Kidney tubule cell (primary cell): ENCODE data around the gene OTOG.

Experiments used
- DNase-seq: peaks from one replicate; pipeline ENCODE4 v3.0.0-alpha.2; 2018; ENCODE audit warnings: low spot score

OTOG gene

DNA sequence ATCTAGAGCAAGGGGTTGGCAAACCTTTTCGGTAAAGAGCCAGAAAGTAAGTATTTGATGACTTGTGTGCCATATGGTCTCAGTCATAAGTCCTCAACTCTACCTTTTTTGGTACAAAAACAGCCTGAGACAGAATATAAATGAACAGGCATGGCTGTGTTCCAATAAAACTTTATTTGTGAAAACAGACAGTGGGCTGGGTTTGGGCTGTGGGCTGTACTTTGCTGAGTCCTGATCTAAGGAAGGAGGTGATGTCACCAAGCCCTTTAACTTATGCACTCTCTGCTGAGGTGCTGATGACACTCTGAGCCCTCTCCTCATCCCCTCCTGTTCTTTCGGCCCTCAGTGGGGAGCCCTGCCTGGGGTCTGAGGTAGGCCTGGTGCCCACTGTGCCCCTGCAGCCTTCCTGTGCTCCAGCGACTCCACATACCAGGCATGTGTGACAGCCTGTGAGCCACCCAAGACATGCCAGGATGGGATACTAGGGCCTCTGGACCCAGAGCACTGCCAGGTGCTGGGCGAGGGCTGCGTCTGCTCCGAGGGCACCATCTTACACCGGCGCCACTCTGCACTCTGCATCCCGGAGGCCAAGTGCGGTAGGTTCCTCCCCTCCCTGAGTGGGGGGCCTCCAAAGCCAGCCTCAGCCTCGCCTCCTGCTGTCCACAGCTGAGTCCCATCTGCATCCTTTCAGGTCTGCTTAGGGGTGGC lies 86.4 kb downstream of the OTOG start:
- no peak for DNase-seq

DNA sequence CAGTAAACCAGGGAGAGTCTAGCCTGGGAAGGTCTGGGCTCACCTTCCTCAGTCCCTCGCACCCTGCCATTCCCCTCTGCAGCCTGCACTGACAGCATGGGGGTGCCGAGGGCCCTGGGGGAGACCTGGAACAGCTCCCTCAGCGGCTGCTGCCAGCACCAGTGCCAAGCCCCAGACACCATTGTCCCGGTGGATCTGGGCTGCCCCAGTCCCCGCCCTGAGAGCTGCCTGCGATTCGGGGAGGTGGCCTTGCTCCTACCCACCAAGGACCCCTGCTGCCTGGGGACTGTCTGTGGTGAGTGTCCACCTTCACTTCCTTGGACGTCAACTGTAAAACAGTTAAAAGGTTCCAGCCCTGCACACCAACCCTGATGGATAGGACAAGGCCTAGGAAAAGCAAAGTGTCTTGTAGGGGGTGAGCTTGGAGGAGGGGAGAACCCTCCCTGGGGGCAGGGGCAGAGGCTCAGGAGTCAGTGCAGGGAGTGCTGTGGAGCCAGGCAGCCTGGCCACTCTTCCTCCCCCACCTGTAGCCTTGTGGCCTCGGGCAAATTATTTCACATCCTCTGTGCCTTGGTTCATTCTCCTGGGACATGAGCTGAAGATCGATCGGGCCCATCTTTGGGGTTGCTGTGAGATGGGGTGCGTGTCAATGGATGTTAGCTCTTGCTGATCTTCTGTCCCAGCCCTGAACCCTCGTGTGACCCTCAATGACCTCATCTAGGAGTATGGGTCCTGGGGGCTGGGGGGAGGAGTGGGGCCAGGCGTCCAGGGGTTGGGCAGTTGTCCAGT lies 87.1 kb downstream of the OTOG start:
- DNase-seq: no peak

DNA sequence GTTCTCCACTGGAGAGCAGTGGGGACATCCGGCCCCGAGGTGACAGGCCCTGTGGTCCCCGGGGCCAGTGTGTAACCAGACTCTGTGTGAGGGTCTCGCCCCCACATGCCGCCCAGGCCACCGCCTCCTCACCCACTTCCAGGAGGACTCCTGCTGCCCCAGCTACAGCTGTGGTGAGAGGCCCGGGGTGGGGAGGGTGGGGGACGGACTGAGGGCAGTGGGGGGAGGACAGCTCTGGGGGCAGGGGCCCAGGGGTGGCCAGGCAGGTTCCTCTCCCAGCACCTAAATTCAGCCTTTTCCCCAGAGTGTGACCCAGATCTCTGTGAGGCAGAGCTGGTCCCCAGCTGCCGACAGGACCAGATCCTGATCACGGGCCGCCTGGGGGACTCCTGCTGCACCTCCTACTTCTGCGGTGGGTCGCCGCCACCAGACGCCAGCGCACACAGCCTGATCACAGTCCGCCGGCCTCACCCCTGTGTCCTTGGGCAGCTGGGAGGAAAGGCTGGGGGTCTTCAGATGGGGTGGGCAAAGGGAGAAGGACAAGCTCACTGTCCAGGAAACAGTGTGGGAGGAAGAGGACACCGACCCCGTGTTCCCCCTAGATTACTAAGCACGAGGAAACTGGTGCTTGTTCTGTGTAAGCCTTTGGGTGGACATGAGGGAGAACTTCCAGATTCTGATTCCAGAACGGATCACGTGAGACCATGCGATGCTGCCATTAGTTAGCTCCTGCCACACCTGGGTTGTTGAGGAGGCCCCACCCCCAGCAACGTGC lies 87.9 kb downstream of the OTOG start:
- DNase-seq: no peak

DNA sequence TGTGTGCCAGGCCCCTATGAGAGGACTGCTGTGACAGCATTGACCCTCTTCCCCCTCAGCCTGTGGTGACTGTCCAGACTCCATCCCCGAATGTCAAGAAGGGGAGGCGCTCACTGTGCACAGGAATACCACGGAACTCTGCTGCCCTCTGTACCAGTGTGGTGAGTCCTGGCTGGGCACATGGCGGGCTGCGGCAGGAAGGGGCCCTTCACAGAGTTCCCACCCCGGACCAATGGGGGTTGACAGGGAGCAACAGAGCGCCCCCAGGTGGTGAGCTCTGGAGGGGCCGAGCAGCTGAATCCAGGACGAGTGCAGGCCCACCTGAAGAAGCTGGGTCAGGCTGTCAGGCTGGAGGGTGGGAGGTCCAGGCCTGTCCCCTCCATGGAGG lies 88.5 kb downstream of the OTOG start:
- no peak for DNase-seq

DNA sequence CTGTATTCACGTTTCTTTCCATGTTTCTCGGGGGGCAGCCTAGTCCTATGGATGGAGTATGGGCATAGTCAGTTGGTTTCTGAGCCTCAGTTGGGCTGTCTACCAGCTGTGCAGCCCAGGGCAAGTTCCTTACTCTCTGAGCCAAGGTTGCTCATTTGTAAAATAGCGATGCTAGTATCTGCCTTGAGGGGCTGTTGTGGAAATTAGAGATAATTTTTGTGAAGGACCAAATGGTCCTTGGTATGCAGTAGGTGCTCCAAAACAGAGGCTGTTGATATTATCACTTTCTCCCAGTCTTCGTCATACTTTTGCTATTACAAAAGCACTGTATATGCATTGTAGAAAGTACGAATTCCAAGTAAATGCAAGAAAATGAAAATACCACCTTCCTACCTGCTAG lies 89.7 kb downstream of the OTOG start:
- DNase-seq: no peak

DNA sequence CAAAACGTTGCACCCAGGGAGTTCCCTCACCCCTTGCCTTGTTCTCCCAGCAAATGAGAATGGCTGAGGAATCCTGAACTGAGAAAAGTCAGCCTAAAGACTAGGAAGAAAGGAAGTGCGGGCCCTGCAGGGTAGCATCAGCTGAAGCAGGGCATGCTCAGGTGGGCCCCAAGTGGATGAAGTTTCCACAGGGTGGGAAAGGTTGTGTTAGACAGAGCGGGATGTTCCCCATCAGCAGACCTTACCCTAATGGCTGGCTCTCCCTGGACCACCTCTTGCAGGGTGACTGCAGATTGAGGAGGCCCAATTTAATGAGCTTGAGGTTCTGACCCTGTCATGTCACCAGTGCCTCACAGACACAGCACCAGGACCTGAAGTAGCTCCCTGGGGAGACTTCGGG lies 90.8 kb downstream of the OTOG start:
- no peak for DNase-seq

DNA sequence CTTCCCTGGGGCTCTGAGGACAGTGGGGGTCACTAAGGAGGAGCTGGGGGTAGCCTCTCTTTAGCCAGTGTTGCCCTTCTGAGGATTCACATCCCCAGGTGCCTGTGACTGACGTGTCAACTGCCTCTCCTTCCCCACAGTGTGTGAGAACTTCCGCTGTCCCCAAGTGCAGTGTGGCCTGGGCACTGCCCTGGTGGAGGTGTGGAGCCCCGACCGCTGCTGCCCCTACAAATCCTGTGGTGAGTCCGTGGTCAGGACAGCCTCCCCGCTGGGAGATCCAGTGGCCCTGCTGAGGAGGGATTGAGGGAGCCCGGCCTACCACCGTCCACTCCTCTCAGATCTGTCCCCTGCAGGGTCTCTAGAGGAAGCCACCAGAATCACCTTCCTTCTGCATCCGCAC lies 91.3 kb downstream of the OTOG start:
- DNase-seq: no peak

DNA sequence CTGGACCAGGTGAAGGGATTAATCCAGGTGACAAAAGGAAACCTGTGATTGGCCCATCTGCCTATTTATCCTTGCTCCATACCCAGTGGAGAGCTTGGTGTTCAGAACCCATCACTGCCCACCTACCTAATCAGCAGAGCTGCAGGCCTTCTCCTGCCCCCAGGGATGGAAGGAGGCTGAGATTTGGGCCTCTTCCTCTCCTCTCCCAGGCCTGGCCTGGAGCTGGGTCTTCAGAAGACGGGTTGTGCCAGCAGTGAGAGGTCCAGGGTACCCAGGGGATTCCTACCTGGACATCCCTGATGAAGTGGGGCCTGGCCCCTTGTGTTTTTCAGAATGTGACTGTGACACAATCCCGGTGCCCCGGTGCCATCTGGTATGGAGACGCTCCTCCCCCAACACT lies 92.0 kb downstream of the OTOG start:
- DNase-seq: no peak

DNA sequence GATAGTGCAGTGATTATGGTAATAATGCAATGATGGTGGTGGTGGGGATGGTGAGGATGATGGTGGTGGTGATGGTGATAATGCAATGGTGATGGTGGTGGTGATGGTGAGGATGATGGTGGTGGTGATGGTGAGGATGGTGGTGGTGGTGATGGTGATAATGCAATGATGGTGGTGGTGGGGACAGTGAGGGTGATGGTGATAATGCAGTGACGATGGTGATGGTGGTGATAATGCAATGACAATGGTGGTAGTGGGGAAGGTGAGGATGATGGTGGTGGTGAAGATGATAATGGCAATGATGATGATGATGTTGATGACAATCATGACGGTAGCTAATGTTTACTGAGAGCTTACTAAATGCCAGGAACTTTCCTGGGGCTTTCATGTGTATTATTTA lies 92.7 kb downstream of the OTOG start:
- DNase-seq: no peak

DNA sequence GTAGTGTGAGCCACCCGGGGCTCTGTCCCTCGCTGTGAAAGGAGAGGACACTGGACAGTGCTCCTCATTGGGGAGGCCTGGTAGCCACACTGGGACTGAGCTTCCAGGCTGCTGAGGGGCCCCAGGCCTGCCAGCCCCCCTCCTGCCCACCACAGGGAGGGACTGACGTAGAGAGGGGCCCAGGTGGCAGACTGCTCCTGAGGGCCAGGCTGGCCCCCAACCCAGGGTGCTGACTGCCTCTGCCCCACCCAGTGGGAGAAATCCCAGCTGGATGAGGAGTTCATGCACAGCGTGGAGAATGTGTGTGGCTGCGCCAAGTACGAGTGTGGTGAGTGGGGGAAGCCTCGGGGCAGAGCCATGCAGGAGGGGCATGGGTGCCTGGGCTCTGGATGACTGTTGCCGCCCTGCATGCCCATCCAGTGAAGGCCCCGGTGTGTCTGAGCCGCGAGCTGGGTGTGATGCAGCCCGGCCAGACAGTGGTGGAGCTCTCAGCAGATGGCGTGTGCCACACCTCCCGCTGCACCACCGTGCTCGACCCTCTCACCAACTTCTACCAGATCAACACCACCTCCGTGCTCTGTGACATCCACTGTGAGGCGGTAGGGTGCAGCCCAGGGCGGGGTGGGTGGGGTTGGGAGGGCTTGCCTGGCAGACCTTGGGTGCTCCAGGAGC lies 93.6 kb downstream of the OTOG start:
- DNase-seq: no peak

DNA sequence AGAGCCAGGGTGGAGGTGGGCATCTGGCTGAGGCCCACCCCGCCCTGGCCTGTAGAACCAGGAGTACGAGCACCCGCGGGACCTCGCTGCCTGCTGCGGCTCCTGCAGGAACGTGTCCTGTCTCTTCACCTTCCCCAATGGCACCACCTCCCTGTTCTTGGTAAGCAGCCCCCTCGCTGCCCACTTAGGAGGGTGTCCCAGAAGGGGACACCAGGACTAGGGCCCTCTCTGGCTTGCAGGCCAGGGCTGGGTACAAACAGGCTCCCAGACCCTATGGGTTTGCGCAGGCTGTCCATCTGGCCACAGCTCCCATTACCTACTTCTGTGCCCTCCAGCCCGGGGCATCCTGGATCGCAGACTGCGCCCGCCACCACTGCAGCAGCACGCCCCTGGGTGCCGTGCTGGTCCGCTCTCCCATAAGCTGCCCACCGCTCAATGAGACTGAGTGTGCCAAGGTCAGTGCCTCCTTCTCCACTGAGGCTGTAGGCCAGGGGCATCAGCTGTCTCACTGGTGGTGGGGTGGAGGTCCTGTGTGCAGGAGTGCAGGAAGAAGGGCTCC lies 94.8 kb downstream of the OTOG start:
- no peak for DNase-seq

DNA sequence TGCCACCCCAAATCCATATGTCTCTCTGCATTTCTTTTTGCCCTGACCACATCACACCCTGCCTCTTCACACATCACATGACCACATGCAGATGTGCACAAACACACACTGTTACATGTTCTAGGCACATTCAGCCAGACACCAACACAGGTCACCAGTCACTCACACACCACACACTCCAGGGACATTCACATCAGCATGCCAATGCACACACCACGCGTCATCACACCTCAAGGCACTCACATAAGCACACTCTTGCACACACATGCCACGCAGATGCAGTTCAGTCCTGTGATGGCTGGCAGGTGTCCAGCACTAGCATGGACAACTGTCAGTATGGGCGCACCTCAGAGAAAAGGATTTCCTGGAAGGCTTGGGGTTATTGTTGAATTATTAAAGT lies 95.3 kb downstream of the OTOG start:
- no peak for DNase-seq

DNA sequence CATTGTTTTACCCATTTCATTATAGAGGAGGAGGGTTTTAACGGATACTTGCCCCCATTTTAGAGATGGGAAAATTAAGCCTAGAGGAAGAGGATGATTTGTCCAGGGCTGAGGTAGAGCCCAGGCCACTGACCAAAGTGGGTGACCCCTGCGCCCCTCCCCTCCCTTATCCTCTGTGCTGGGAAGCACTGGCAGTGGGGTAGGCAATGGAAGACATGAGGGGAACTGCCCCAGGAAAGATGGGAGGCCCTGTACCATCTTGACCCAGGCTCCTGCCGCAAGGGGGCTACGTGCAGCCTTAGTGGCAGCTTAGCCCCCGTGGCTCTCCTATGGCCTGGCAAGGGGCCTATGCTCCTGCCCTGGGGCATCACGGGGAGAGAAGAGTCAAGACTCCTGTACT lies 95.9 kb downstream of the OTOG start:
- no peak for DNase-seq

DNA sequence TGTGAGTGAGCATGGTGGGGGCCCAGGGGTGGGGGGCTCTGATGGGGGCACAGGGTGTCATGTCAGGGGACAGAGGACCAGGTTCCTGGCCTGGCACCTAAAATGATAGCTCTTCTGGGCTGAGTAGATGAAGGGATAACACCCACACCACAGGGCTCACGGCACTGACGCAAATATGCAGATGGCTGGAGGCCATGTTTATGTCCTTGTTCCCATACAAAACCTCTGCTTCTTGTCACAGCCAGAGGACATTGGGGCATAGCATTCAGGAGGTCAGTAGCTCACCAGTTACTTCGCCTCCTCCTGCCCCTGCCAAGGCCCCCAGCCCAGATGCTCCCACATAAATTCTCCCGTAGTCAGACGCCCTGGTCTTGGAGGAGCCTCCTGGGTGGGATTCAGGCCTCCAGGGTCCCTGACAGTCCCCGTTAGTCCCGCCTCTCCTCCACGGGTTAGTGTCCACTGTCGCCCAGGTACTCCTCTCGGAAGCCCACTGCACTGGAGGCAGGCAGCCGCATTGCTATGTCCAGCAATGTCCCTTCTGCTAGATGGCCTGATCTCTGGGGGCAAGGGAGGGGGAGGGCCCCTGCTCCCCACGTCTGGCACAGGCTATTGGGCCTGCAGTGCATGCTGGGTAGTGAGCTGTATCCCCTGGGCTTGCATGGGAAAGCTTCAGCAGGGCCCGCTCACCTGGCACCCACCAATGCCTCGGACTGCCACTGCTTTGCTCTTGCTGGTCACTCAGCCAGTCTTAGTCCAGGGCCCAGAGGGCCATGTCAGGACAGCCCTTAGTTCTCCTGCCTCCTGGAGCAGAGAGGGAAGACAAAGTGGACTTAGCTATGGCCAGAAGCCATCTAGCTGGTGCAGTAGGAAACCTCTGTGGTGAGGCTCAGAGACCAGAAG lies 96.7 kb downstream of the OTOG start:
- no peak for DNase-seq

DNA sequence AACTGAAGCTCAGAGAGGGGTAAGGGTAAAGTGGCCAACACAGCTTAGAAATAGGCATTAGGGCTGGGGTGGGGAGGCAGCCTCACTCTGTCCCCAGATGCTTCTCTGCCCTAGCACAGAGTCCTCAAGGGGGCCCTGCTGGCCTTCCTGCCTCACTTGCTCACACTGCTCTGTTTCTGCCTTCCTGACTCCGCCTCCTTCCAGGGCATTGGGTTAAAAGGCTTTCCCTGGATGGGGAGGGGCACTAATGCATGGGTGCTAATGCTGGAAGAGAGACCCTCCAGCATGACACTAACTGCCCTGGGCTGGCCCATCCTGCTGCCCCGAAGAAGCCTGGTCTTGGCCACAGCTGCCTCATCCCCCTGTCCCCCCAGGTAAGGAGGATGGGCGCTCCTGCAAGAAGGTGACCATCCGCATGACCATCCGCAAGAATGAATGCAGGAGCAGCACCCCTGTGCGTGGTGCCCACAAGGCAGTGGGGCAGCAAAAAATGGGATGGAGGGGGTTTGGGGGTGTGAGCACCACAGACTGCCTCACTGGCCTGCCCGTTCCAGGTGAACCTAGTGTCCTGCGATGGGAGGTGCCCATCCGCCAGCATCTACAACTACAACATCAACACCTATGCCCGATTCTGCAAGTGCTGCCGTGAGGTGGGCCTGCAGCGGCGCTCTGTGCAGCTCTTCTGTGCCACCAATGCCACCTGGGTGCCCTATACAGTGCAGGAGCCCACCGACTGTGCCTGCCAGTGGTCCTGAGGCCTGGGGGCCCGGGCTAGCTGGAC lies 98.3 kb downstream of the OTOG start:
- DNase-seq: no peak

DNA sequence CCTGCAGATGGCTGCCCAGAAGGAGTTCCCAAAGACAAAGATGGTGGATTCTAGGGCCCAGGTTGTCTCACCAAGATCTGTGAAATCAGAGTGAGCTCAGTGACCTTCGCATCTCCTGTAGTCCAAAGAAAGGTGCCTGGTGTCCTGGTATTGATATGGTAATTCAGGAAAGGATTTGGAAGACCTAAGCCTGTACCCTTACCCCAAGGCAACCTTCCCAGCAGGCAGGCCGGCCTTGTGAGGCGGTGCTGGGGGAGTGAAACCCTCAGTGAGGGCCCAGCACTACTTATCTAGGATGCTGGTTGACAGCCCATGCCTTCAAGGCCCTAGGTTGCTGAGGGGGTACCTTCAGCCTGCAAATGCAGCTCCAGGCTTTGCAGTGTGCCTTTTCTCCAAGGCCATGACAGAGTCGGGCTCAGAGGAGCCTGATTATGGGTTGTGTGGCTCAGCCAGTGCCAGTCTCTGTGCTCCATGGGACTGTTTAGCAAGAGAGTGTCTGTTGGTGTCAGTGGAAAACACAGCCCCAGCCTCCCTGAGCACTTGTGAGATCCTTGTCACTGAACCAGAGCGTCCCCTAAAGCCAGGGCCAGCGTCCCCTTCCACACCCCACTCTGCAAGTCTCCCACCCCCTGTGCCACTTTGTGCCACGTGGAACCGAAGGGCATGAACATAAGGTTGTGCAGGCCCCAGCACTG lies 99.5 kb downstream of the OTOG start:
- DNase-seq: no peak

DNA sequence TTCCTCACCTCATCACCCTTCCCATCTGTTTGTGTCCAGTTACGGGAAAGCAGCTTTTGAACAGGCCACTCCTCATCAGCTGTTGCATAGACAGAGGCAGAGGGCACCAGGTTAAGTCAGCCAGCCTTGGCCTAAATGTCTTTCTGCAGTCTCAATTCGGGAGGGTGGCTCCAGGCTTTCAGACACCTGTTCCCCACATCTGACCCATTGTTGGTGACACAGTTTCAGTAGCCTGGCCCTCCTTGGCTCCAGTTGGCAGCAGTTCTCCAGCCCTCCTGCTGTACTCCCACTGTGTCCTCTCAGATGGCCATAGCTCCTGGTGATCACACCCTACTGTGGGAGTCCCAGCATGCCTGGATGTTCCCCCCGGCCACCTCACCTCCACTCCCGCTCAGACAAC lies 101.5 kb downstream of the OTOG start:
- no peak for DNase-seq

DNA sequence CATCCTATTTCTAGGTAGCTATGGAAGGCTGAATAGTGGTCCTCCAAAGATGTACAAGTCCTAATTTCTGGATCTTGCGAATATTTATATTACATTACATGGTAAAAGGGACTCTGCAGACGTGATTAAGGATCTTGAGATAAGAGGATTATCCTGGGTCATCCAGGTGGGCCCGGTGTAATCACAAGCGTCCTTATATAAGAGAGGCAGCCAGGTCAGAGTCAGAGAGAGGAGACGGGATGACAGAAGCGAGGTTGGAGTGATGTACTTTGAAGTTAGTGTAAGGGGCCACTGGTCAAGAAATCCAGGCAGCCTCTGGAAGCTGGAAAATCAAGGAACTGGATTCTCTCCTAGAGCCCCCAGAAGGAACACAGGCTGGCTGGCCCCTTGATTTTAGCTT lies 102.2 kb downstream of the OTOG start:
- no peak for DNase-seq

DNA sequence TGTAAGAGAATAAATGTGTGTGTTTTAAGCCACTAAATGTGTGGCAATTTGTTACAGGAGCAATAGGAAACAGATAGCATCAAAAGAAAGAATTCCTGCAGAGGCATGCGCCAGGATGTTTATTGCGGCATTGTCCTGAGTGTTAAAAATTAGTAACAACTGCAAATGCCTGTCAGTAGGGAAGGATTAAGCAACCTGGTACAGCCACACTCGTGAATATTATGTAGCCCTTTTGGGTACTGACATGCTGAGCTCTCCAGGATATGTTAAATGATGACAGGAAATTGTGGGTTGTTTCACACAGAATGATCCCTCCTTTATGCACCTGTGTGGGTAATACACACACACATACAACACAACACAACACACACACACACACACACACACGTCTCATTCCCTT lies 102.6 kb downstream of the OTOG start:
- DNase-seq: no peak
